Skin of body (tissue), 2 donors: ENCODE data around the gene NKAP. TPM values are rescaled to one million over a fixed set of nuclear protein-coding genes. Genes with fewer than 3 reads are reported as not detected.
"Not testable (repeated sequence)": the region's sequence is repeated elsewhere in the genome, so short reads cannot be mapped to it uniquely, and the experiment has no call there.

Experiments used
- DNase-seq: peaks from one replicate; lab custom pipeline; 2025; lab: John Stamatoyannopoulos, UW
- total RNA-seq: library from RNA; depleted of rRNA; stranded (reverse); fragments of >200 nt; gene quantifications from one replicate; pipeline ENCODE4 v1.2.3, GENCODE V29; 2014

Gene NKAP
- 6.6 TPM for total RNA-seq

DNA sequence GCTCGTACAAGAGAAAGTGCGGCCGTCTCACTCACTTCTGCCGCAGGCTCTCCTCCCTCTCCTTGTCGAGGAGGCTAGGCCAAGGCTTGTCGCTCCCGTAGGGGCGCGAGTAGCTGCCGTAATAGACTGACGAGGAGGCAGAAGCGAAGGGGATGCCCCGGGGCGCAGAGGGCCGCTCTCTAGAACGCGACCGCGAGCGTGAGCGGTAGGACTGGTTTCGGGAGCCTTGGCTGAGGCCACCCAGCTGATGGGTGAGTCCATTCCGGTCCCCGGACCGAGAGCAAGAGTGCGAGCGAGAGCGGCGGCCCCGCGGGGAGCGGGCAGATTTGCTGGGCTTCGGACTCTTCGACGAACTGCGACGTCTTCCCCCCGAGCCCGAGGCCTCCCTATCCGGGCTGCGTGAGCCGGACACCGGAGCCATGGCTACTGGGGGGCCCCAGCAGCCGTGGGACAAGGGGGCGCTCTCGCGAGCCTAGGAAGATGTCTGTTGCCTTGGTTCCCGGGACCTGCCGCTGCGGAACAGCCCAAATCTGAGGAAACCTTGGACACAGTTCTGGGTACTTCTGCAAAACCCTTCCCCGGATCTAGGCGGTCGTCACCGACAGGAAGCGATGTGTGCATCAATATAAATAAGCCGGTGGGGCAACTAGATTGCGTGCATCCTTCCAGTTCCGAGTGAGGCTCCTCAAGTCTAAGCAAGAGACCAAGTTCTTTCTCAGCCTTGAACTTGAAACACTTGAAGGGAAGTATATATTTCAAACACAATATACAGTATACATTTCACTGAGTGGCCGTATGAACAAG is at the start of gene NKAP:
Gene NKAP, minus strand, starts transcription at position 567 of the 804 bp plus-strand sequence. Its CDS starts 146 bp downstream, at position 421.
- peak; percentile 92 for DNase-seq

DNA sequence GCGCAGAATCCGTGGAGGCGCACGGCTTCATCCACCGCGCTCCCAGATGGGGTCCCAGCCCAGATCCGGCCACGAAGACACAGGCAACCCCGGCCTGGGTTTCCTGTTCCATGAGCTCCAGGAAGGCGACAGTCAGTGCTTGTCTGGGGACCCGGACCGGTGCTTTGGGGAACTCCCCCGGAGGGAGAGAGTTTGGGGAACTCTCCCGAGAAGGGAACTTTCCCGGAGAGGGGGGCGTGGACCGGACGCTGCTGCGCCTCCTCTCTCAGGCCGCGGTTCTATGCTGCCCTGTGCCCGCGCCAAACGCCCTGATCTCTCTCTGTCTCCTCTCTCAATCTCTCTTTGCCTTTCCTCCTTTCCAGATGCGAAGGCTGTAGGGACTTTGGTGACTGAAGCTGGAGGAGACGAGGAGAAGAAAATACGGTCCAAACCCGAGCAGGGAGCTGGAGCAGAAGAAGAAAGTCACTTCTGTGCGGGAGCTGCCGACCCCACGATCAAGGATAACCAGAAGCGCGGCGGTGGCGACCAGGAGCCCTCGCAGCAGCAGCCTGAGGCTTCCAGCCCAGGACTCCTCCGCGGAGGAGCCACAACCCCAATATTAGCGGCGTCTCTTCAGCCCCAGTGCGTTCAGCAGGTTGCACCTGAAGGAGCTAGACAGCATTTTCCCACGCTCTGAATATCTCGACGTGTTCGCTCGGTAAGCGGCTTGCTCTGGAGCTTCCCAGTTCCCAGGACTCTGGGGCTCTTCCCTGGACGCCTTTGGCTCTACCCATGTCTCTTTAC is 47.6 kb upstream of the NKAP start:
- no peak for DNase-seq

DNA sequence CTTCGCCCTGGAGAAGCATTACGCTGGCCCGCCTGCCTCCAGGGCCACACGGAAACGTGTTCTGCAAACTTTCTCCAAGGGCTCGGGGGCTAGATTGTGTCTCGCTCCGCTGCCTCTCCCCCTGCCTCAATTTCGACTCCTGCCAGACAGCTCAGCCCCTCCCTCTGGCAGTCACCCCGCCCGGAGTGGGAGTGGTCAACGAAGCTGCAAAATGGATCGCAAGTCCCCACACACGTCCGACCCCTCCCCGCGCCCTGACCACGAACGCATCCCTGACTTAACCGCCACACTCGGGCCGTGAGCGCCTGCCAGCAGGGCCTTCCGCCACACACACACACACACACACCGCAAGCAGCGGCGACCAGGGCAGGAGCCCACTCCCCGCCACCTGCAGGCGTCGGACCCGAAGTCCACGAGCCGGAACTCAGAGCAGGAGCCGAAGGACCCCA is 47.0 kb upstream of the NKAP start:
- no peak for DNase-seq

DNA sequence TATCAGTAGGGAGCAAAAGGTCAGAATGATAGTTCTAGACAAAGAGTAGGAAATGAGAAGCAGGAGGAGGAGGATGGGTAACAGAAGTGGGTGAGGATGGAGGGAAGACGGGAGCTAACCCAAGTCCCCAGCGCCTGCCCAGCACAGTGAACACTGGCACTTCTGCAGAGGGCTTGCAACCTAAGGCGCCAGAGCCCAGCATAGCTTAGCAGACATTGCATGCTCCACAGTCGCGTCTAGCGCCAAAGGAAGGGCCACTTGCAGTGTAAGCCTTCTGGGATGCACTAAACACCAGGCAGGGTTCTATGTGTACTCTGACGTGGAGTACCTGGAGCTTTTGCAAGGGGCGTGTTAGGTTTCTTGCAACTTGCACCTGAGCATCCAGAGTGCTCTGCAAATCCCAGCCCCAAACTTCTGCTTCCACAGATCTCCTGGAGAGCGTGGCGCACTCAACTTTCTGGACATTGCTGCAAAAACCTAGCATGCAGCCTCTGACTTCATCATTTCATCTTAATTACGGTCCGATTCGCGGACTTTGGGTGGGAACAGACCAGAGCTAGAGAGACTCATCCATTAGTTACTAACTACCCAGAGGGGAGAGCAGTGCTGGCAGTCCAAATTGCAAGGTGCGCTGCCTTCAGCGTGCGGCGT is 46.5 kb upstream of the NKAP start:
- no peak for DNase-seq

DNA sequence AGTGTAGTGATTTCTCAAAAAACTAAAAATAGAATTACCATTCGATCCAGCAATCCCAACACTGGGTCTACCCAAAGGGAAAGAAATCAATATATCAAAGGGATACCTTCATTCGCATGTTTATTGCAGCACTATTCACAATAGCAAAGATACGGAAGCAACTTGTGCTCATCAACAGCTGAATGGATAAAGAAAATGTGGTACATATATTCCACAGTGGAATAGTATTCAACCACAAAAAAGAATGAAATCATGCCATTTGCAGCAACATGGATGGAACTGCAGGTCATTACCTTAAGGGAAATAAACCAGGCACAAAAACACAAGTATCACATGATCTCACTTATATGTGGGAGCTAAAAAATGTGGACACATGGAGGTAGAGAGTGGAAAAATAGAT is 42.7 kb upstream of the NKAP start:
- DNase-seq: no peak

DNA sequence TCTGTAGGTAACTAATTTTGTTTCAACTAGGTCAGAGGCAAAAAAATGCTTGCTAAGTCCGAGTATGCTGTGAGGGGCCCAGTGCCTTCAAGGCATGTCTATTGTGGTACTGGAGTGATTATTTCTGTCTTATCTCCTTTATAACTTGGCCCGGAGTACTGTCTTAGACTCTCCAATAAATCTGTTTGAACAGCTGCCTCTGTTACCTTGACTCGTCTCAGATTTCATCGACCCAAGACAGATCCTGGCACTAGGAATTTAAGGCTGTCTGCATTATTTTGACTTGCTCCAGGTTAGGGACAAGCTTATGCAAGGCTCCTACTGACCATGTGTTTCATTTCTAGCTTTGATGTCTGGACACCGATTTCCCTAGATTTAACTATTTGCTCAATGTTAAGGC is 41.1 kb upstream of the NKAP start:
- DNase-seq: no peak

DNA sequence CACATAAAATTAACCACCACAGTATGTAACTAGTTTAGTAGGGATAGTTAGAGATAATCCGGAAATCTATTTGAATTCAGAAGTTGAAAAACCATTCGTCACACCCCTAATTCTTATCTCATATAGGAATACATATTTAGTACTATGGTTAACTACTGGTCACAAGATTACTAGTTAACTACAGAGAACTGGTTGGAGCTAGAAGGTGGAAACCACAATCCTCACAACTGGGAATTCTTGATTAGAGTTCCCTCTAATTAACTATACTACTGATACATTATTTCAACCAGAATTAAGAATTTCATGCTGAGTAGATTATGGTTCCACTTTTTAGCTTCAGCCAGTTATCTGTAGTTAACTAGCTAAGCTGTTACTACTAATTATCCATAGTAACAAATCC is 39.9 kb upstream of the NKAP start:
- no peak for DNase-seq

DNA sequence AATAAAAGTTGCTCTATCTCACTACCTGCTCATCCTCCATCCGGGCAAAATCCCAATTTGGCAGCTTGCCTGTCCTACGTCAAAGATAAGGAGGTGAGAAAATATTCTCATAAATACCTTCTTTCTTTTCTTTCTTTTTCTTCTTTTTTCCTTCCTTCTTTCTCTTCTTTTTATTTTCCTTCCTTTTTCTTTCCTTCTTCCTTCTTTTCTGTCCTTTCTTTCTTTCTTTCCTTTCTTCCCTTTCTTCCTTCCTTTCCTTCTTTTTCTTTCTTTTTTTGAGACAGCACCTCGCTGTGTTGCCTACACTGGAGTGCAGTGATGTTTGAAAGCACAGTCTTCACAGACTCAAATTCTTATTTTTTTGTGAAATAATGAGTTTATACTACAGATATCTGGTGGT is 38.6 kb upstream of the NKAP start:
- no peak for DNase-seq

DNA sequence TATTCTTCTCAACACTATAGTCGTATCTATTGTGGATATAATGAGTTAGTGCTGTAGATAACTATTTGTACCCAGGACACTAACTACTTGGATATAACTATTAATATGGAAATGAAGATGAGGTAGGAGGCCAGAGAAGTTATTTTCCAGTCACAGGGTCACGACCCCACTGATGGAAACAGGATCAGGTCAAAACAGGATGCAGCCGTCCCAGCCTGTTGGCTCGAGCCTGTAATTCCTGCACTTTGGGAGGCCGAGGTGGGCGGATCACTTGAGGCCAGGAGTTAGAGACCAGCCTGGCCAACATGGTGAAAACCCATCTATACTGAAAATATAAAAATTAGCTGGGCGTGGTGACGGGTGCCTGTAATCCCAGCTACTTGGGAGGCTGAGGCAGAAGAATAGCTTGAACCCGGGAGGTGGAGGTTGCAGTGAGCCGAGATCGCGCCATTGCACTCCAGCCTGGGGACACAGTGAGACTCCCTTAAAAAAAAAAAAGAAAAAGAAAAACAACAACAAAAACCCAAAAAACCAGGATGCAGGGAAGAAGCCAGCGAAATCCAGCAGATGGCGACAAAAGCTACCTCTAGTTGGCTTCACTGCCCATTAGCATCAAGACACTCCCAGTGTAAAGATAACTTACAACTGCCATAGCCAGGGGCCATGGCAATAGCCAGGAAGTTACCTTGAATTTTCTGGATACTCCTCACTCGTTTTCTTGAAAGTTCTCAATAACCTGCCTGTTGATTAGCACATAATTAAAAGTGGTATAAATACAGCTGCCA is 37.9 kb upstream of the NKAP start:
- DNase-seq: no peak

DNA sequence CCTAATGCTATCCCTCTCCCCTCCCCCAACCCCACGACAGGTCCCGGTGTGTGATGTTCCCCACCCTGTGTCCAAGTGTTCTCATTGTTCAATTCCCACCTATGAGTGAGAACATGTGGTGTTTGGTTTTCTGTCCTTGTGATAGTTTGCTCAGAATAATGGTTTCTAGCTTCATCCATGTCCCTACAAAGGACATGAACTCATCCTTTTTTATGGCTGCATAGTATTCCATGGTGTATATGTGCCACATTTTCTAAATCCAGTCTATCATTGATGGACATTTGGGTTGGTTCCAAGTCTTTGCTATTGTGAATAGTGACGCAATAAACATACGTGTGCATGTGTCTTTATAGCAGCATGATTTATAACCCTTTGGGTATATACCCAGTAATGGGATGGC is 33.6 kb upstream of the NKAP start:
- DNase-seq: not testable (repeated sequence)

DNA sequence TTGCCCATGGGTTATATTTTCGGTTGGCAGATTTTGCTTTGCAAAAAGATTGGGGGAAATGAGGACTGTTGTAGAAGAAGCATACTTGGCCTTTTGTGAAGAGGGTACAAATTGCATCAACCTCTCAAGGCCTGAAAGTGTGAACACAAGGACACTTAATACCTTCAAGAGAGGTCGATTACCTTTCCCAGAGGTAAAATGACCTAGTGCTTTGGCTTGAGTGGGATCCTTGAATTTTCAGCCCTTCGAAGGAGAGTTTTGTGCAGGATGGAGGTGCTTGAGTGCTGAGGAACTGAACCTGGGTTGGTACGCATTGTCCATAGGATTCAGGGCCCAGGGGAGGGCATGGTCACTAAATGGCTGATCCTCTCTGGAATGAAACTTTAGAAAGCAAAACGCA is 27.6 kb upstream of the NKAP start:
- no peak for DNase-seq

DNA sequence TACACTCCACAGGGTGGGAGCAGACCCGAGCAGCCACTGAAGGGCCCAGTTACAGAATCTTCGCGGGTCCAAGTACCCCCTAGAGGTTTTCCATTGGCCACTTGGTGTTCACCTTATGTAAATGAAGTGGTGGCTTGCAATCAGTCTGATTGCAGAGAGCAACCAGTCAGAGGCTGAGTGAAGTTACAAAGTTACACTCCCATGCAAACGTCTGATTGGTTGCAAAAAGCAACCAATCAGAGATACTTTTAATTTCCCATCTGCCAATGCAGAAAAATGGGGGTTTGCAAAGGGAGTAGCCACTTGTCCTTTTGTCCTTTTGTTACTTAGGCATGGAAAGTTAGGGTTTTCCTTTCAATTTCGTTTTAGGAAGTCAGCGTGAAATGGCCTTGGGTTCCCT is 27.0 kb upstream of the NKAP start:
- DNase-seq: no peak

DNA sequence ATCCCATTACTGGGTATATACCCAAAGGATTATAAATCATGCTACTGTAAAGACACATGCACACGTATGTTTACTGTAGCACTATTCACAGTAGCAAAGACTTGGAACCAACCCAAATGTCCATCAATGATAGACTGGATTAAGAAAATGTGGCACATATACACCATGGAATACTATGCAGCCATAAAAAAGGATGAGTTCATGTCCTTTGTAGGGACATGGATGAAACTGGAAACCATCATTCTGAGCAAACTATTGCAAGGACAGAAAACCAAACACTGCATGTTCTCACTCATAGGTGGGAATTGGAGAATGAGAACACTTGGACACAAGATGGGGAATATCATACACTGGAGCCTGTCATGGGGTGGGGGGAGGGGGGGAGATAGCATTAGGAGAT is 23.3 kb upstream of the NKAP start:
- not testable (repeated sequence) for DNase-seq

DNA sequence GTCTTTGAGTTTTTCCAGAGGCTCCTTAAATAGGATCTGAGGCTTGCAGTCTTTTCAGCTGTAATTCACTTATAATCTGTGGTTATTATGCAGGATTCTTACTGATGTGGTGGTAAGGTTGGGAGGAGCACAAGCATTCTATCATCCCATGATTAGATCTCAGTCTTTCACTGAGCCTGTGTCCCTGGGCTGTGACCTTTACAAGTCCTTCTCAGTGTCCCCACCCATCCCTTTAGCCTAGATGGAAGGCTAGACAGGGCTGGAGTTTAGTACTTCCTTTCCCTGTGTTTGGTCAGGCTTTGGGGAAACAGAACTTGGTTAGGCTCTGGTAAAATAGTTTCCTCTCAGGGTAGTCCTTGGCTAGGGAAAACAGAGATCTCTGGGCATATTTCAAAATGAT is 17.1 kb upstream of the NKAP start:
- no peak for DNase-seq

DNA sequence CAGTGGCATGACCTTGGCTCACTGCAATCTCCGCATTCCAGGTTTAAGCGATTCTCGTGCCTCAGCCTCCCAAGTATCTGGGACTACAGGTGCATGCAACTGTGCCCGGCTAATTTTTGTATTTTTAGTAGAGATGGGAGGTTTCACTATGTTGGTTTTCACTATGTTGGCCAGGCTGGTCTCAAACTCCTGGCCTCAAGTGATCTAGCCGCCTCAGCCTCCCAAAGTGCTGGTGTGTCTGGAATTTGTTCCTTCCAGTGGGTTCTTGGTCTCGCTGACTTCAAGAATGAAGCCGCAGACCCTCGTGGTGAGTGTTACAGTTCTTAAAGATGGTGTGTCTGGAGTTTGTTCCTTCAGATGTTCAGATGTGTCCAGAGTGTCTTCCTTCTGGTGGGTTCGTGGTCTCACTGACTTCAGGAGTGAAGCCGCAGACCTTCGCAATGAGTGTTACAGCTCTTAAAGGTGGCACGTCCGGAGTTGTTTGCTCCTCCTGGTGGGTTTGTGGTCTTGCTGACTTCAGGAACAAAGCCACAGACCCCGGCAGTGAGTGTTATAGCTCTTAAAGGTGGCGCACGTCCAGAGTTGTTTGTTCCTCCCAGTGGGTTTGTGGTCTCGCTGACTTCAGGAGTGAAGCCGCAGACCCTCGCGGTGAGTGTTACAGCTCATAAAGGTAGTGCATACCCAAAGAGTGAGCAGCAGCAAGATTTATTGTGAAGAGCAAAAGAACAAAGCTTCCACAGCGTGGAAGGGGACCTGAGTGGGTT is 12.4 kb upstream of the NKAP start:
- not testable (repeated sequence) for DNase-seq

DNA sequence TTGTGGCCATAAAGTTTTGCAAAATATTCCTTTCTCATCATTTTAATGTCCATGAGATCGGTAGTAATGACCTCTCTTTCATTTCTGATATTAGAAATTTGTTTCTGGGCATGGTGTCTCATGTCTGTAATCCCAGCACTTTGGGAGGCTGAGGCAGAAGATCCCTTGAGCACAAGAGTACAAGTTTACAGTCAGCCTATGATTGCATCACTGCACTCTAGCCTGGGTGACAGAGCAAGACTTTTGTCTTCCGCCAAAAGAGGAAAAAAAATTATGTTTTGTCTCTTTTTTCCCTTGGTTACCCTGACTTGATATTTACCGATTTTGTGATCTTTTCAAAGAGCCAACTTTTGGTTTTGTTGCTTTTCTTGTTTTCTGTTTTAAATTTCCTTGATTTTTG is 10.8 kb upstream of the NKAP start:
- no peak for DNase-seq

DNA sequence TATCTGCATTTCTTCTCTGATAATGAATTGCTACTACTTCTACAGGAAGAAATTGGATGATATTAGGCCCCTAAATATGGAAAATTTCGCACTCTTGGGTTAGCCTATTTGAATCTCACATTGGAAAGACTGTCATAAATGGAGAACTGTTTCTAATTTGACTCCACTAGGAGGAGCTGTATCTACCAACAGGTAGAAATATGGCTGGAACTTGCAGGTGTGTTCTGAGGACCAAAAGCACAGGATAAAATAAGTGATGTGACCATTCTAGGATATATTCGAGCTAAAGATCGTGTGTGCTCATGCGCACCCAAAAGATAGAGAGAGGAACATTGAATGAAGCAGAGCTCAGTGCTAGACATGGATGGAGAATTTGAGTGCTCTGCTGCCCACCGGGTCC is 4.8 kb upstream of the NKAP start:
- DNase-seq: no peak

DNA sequence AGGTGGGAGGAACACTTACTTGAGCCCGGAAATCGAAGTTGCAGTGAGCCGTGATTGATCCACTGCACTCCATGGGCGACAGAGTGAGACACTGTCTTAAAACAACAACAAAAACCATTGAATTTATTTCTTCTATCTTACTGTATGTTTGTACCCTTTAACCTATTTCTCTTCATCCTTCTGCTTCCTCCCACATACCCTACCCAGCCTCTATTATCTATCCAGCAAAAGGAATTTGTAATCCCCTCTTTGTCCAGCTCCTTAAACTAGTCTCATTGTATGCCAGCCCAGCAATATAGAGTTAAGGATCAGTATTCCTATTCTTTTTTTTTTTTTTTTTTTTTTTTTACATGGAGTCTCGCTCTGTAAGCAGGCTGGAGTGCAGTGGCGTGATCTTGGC is 1.9 kb upstream of the NKAP start:
- DNase-seq: no peak

DNA sequence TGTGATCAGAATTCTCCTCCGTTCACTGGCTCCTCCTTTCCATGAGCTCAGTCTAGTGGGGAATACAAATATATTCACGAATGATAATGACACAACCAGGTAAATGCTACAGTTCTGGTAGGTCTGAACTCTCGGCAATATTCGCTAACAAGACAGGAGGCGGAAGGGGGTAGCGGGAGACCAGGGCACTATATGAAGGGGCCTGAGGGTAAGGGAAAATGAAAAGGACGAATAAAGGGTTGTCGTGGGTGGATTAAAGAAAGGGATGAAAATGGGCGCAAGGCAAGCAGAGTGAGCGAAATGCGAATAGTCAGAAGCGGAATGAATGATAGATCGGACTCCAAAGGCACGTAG is 743 bp downstream of the NKAP start:
- no peak for DNase-seq

DNA sequence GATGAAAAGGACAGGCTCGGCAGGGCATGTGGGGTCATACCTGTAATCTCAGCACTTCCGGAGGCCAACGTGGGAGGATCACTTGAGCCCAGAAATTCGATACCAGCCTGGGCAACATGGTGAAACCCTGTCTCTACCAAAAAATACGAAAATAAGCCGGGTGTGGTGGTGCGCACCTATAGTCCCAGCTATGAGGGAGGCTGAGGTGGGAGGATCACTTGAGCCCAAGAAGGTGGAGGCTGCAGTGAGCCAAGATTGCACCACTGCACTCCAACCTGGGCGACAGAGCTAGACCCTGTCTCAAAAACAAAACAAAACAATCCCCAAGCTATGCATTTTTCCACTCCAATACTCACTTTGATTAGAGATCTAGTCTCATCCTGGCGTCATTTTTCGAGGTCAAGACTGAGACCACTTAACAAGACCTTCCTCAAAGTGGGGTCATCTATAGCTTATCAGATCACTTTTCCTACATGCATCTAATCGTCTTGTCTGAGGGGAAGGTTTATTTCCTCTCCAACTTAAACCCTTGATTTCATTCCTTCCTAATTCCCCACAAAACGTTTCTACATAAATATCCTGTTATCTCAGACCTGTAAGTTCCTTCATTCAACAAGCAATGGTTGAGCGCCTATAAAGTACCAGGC is 1.3 kb downstream of the NKAP start:
- no peak for DNase-seq
